ENCODE data around the gene SHISAL1. TPM values are rescaled to one million over a fixed set of nuclear protein-coding genes. Genes with fewer than 3 reads are reported as not detected.

The SHISAL1 gene
- total and polyA plus RNA-seq, 2 donors (not counting 3 experiments of a cell fraction or from before 2014, with no cell fraction given): 0.01 to 0.07 TPM

DNA sequence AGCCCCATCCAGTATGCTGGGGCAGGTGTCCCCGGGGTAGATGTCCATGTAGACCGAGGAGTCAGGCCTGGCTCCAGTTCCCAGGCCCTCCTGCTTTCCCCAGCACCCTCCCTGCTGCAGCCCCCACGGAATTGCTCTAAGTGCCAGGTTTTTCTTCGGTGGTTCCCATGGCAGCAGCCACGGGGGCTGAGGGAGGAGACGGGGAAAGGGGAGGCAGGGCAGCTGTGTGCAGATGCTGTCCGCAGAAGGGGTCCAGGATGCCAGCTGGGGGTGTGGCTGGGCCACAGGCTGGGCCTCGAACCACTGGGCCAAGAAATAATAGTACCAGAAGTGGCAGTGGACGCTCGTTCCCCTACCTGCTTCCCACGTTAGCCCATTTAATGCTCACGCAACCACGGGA lies 25.0 kb downstream of the SHISAL1 start:
- FAIRE-seq (no peak), DNase-seq (ENCODE audit: low read depth, low spot score) (no peak)
- no peak overlapping the region for H3K4me3 ChIP-seq (replicated peaks in 1 of 3; ENCODE audit: insufficient read depth in 1 of 3, low read depth in 1 of 3, low read length in 3 of 3)
- H3K9ac ChIP-seq (replicated peaks; ENCODE audit: extremely low read depth, insufficient read depth, low read length): no peak overlapping the region
- no peak overlapping the region for H3K4me2 ChIP-seq (ENCODE audit: insufficient read depth, low read length)
- no peaks in the 10 kb centered on the region for H3K9me3 ChIP-seq (replicated peaks; ENCODE audit: control insufficient read depth, insufficient read depth, low read length)
- no peaks in the 10 kb centered on the region for H3K79me2 ChIP-seq (ENCODE audit: control insufficient read depth, insufficient read depth, low read length)
- H3K27me3 ChIP-seq (ENCODE audit: control insufficient read depth in 2 of 2, insufficient read depth in 2 of 2, low read length in 2 of 2): no peaks in the 10 kb centered on the region
- H4K20me1 ChIP-seq (replicated peaks; ENCODE audit: control insufficient read depth, extremely low read depth, insufficient read depth, low read length): no peaks in the 10 kb centered on the region
- intact Hi-C loops (cut with micrococcal nuclease): no loop called here
- ChIA-PET CTCF (no interaction called here), POLR2A (no interaction called here)
- H2AFZ ChIP-seq (ENCODE audit: low read depth, low read length): no peak overlapping the region
- no peaks in the 10 kb centered on the region for H3K36me3 ChIP-seq (ENCODE audit: control insufficient read depth in 2 of 2, extremely low read depth in 1 of 2, insufficient read depth in 2 of 2, low read length in 2 of 2)
- no peaks in the 10 kb centered on the region for H3K9me1 ChIP-seq (replicated peaks; ENCODE audit: control insufficient read depth, extremely low read depth, insufficient read depth, low read length)
- dilution Hi-C loops (cut with MboI; ENCODE audit: extremely low pct_ligation_motif_present, low sequenced_read_pairs): no loop called here
- BruUV-seq (replicated peaks): no TSS peak
- H3K4me1 ChIP-seq (ENCODE audit: control insufficient read depth, extremely low read depth, insufficient read depth, low read length): no peaks in the 10 kb centered on the region
- H3K27ac ChIP-seq (ENCODE audit: insufficient read depth, low read depth, low read length): no peak overlapping the region
- TF ChIP-seq POLR2AphosphoS5 (IDR thresholded peaks at IDR 0.05; ENCODE audit: insufficient read depth, low read depth, low read length): no peak
- TF ChIP-seq MAX (IDR thresholded peaks at IDR 0.05; ENCODE audit: insufficient read depth, insufficient read length): no peak
- TF ChIP-seq MYC (IDR thresholded peaks at IDR 0.05; ENCODE audit: low read depth, low read length): no peak
- TF ChIP-seq FOS (IDR thresholded peaks at IDR 0.05; ENCODE audit: borderline replicate concordance, insufficient read depth, low read length): no peak
- no peak for TF ChIP-seq EZH2 (IDR thresholded peaks at IDR 0.05; ENCODE audit: borderline replicate concordance, low read depth, low read length, severe bottlenecking)
- TF ChIP-seq POLR2A (IDR thresholded peaks at IDR 0.05; ENCODE audit: low read depth, low read length): no peak
- TF ChIP-seq JUN (IDR thresholded peaks at IDR 0.05; ENCODE audit: borderline replicate concordance, insufficient read depth, insufficient read length, low read depth): no peak
- TF ChIP-seq, protein P1, sequence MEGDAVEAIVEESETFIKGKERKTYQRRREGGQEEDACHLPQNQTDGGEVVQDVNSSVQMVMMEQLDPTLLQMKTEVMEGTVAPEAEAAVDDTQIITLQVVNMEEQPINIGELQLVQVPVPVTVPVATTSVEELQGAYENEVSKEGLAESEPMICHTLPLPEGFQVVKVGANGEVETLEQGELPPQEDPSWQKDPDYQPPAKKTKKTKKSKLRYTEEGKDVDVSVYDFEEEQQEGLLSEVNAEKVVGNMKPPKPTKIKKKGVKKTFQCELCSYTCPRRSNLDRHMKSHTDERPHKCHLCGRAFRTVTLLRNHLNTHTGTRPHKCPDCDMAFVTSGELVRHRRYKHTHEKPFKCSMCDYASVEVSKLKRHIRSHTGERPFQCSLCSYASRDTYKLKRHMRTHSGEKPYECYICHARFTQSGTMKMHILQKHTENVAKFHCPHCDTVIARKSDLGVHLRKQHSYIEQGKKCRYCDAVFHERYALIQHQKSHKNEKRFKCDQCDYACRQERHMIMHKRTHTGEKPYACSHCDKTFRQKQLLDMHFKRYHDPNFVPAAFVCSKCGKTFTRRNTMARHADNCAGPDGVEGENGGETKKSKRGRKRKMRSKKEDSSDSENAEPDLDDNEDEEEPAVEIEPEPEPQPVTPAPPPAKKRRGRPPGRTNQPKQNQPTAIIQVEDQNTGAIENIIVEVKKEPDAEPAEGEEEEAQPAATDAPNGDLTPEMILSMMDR (IDR thresholded peaks at IDR 0.05; ENCODE audit: extremely low read depth in 1 of 2, insufficient read depth in 1 of 2, low read depth in 1 of 2, low read length in 2 of 2): no peak
- TF ChIP-seq GATA2 (IDR thresholded peaks at IDR 0.05; ENCODE audit: insufficient read depth, insufficient read length, low read depth, low read length): no peak
